Astrocyte (in vitro differentiated cells and primary cell): Measurements from ENCODE around the gene IL21R. TPM values are rescaled to one million over a fixed set of nuclear protein-coding genes. Genes with fewer than 3 reads are reported as not detected.

Source experiments
- DNase-seq: peaks from one replicate; pipeline ENCODE4 v3.0.0-alpha.2; 2010; ENCODE audit warnings: low read depth
- FAIRE-seq: peaks from 2 replicates; lab custom pipeline; 2011; peaks lifted over from hg19 to GRCh38; lab: Jason Lieb, UNC
- H2AFZ ChIP-seq: 2 replicates; pipeline ENCODE4 v1.6.0; 2012; ENCODE audit warnings: low read depth, low read length, inconsistent platforms
- H3K27ac ChIP-seq: 2 replicates; pipeline ENCODE4 v1.5.1; 2011; ENCODE audit warnings: low read depth, low read length, inconsistent platforms
- H3K27me3 ChIP-seq: 2 replicates; pipeline ENCODE4 v1.6.0; 2011; ENCODE audit warnings: low read length, inconsistent platforms; ENCODE audit not compliant: insufficient read depth
- H3K36me3 ChIP-seq: 2 replicates; pipeline ENCODE4 v1.5.1; 2011; ENCODE audit warnings: low read length, inconsistent platforms; ENCODE audit not compliant: insufficient read depth
- H3K4me1 ChIP-seq: 2 replicates; pipeline ENCODE4 v1.5.1; 2011; ENCODE audit warnings: low read length, inconsistent platforms; ENCODE audit not compliant: insufficient read depth
- H3K4me2 ChIP-seq: 2 replicates; pipeline ENCODE4 v1.6.0; 2012; ENCODE audit warnings: low read length, inconsistent platforms
- H3K4me3 ChIP-seq: 2 replicates; pipeline ENCODE4 v1.5.1; 2011; ENCODE audit warnings: low read depth, mild to moderate bottlenecking, low read length, inconsistent platforms; ENCODE audit not compliant: insufficient read depth
- H3K79me2 ChIP-seq: 2 replicates; pipeline ENCODE4 v1.6.0; 2012; ENCODE audit warnings: mild to moderate bottlenecking, low read length, inconsistent platforms; ENCODE audit not compliant: insufficient read depth
- H3K9ac ChIP-seq: 2 replicates; pipeline ENCODE4 v1.6.0; 2012; ENCODE audit warnings: mild to moderate bottlenecking, low read length, inconsistent platforms
- H3K9me3 ChIP-seq: 2 replicates; pipeline ENCODE4 v1.5.1; 2012; ENCODE audit warnings: low read depth, mild to moderate bottlenecking, low read length, inconsistent platforms; ENCODE audit not compliant: insufficient read depth
- H4K20me1 ChIP-seq: 2 replicates; pipeline ENCODE4 v1.6.0; 2012; ENCODE audit warnings: low read length, inconsistent platforms; ENCODE audit not compliant: insufficient read depth
- H3K27ac Mint-ChIP-seq: one replicate; pipeline ENCODE4 v1.8.0; 2021; ENCODE audit warnings: mild to moderate bottlenecking, mixed read lengths; ENCODE audit not compliant: unreplicated experiment
- H3K27me3 Mint-ChIP-seq: one replicate; pipeline ENCODE4 v1.8.0; 2021; ENCODE audit warnings: low read depth, mixed read lengths; ENCODE audit not compliant: unreplicated experiment
- H3K36me3 Mint-ChIP-seq: one replicate; pipeline ENCODE4 v1.8.0; 2021; ENCODE audit warnings: low read depth, mixed read lengths; ENCODE audit not compliant: unreplicated experiment
- H3K4me1 Mint-ChIP-seq: one replicate; pipeline ENCODE4 v1.8.0; 2021; ENCODE audit warnings: low read depth, mixed read lengths; ENCODE audit not compliant: unreplicated experiment
- H3K4me3 Mint-ChIP-seq: one replicate; pipeline ENCODE4 v1.8.0; 2021; ENCODE audit warnings: mild to moderate bottlenecking, moderate library complexity, mixed read lengths; ENCODE audit not compliant: unreplicated experiment
- H3K9me3 Mint-ChIP-seq: one replicate; pipeline ENCODE4 v1.8.0; 2021; ENCODE audit warnings: mild to moderate bottlenecking, mixed read lengths; ENCODE audit not compliant: unreplicated experiment
- EZH2 ChIP-seq: IDR thresholded peaks from 2 replicates; pipeline ENCODE4 v1.6.1; 2012; ENCODE audit warnings: mild to moderate bottlenecking, low read length, inconsistent platforms; ENCODE audit not compliant: insufficient read depth
- total RNA-seq: library from RNA; stranded (reverse); gene quantifications from 2 replicates; pipeline ENCODE4 v1.2.1, GENCODE V29; 2021
- TF ChIP-seq, protein P1 (sequence below): IDR thresholded peaks from 2 replicates; pipeline ENCODE4 v1.5.1; 2011; ENCODE audit warnings: low read depth, mild to moderate bottlenecking, inconsistent platforms, low read length, moderate library complexity; ENCODE audit not compliant: insufficient read depth

The IL21R gene
- total RNA-seq, 1 donor from 2014 or later = 1.8 TPM

DNA sequence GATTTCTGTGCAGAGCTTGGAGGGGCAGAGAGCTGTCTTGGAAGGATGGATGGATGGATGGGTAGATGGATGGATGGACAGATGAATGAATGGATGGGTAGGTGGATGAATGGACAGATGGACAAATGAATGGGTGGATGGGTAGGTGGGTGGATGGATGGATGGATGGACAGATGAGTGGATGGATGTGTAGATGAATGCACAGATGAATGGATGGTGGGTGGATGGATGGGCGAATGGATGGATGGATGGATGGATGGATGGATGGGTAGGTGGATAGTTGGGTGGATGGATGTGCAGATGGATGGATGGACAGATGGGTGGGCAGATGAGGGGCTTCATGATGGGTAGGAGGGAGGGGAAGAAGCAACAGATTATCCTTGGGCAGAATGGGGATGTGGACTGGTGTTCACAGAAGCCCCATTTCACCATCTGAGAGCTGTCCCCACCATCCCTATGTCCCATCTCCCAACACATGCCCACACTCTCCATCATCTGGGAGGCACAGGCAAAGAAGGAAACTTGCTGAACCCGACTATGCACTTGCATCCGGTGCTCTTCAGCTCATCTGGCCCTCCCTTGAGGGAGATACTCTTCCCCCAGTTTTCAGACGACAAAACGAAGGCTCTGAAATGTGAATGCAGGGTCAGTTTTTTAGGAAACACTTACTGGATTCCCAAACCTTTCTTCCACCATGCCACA, 57.2 kb downstream of the IL21R start:
- H3K36me3 ChIP-seq = no peaks in the 10 kb centered on the region
- H3K4me3 ChIP-seq = no peak overlapping the region
- peaks cover 6% of the 10 kb centered on the region for H4K20me1 ChIP-seq
- Mint-ChIP-seq H3K4me1 (peaks cover 7% of the 10 kb centered on the region), H3K27ac (no peak overlapping the region), H3K9me3 (no peaks in the 10 kb centered on the region), H3K27me3 (peaks cover 5% of the 10 kb centered on the region), H3K4me3 (no peak overlapping the region), H3K36me3 (peaks cover 21% of the 10 kb centered on the region)
- no peak overlapping the region for H3K9ac ChIP-seq
- no peaks in the 10 kb centered on the region for H3K79me2 ChIP-seq
- no peaks in the 10 kb centered on the region for H3K27me3 ChIP-seq
- DNase-seq (no peak), FAIRE-seq (no peak)
- no peak overlapping the region for H3K27ac ChIP-seq
- H3K9me3 ChIP-seq = no peaks in the 10 kb centered on the region
- no peak overlapping the region for H3K4me2 ChIP-seq
- peaks cover 11% of the 10 kb centered on the region for H3K4me1 ChIP-seq
- TF ChIP-seq EZH2 = no peak
- TF ChIP-seq, protein P1, sequence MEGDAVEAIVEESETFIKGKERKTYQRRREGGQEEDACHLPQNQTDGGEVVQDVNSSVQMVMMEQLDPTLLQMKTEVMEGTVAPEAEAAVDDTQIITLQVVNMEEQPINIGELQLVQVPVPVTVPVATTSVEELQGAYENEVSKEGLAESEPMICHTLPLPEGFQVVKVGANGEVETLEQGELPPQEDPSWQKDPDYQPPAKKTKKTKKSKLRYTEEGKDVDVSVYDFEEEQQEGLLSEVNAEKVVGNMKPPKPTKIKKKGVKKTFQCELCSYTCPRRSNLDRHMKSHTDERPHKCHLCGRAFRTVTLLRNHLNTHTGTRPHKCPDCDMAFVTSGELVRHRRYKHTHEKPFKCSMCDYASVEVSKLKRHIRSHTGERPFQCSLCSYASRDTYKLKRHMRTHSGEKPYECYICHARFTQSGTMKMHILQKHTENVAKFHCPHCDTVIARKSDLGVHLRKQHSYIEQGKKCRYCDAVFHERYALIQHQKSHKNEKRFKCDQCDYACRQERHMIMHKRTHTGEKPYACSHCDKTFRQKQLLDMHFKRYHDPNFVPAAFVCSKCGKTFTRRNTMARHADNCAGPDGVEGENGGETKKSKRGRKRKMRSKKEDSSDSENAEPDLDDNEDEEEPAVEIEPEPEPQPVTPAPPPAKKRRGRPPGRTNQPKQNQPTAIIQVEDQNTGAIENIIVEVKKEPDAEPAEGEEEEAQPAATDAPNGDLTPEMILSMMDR = no peak
- no peak overlapping the region for H2AFZ ChIP-seq

- Mint-ChIP-seq H3K27ac (no peak overlapping the region), H3K4me3 (no peak overlapping the region), H3K4me1 (peaks cover 7% of the 10 kb centered on the region)
Measured at GRCh38 chr16:27460213-27460612, 58.2 kb downstream of the IL21R start.

More at GRCh38 chr16:27460213-27460612, 58.2 kb downstream of the IL21R start:
- H3K9me3 Mint-ChIP-seq = no peaks in the 10 kb centered on the region
- DNase-seq (no peak), FAIRE-seq (no peak)
- peaks cover 2% of the 10 kb centered on the region for H3K27me3 Mint-ChIP-seq
- TF ChIP-seq, protein P1 = no peak
- TF ChIP-seq EZH2 = no peak
- H3K4me1 ChIP-seq = peaks cover 11% of the 10 kb centered on the region
- H4K20me1 ChIP-seq = peaks cover 6% of the 10 kb centered on the region
- no peak overlapping the region for H3K4me3 ChIP-seq
- H3K9me3 ChIP-seq = no peaks in the 10 kb centered on the region
- no peaks in the 10 kb centered on the region for H3K27me3 ChIP-seq
- H3K36me3 Mint-ChIP-seq = peaks cover 23% of the 10 kb centered on the region
- H3K4me2 ChIP-seq = no peak overlapping the region
- no peak overlapping the region for H2AFZ ChIP-seq
- no peaks in the 10 kb centered on the region for H3K79me2 ChIP-seq
- H3K36me3 ChIP-seq = peaks cover 5% of the 10 kb centered on the region
- no peak overlapping the region for H3K27ac ChIP-seq
- H3K9ac ChIP-seq = no peak overlapping the region
